MM.1S (cell line): ENCODE data around the gene XIST.

Experiments
- DNase-seq: peaks from one replicate; pipeline ENCODE4 v3.0.0-alpha.2; 2015
- H2AFZ ChIP-seq: fragments of 300-600 bp; sonication (generic); 2 replicates; pipeline ENCODE4 v1.6.0; 2016; ENCODE audit warnings: antibody characterized with exemption, low read length
- H3F3A ChIP-seq: fragments of 300-600 bp; sonication (generic); 2 replicates; pipeline ENCODE4 v1.6.1; 2016; ENCODE audit warnings: mild to moderate bottlenecking, antibody characterized with exemption, low read length, moderate library complexity, mixed read lengths; ENCODE audit not compliant: insufficient read depth
- H3K27ac ChIP-seq: fragments of 300-600 bp; sonication (generic); 2 replicates; pipeline ENCODE4 v1.5.1; 2016; ENCODE audit warnings: mild to moderate bottlenecking, low read length
- H3K27me3 ChIP-seq: fragments of 300-600 bp; sonication (generic); replicated peaks from 2 replicates; pipeline ENCODE4 v1.6.0; 2016; ENCODE audit warnings: low read length; ENCODE audit not compliant: insufficient read depth
- H3K36me3 ChIP-seq: fragments of 300-600 bp; sonication (generic); replicated peaks from 2 replicates; pipeline ENCODE4 v1.6.1; 2016; ENCODE audit warnings: mild to moderate bottlenecking, low read length, mixed read lengths; ENCODE audit not compliant: insufficient read depth
- H3K4me1 ChIP-seq: fragments of 300-600 bp; sonication (generic); 2 replicates; pipeline ENCODE4 v1.6.1; 2016; ENCODE audit warnings: low read length, mixed read lengths
- H3K4me2 ChIP-seq: fragments of 300-600 bp; sonication (generic); 2 replicates; pipeline ENCODE4 v1.6.0; 2016; ENCODE audit warnings: low read depth, low read length
- H3K4me3 ChIP-seq: fragments of 300-600 bp; sonication (generic); 2 replicates; pipeline ENCODE4 v1.5.1; 2016; ENCODE audit warnings: low read length, mixed read lengths
- H3K79me2 ChIP-seq: fragments of 300-600 bp; sonication (generic); 2 replicates; pipeline ENCODE4 v1.6.1; 2016; ENCODE audit warnings: mixed run types, low read length, mixed read lengths
- H3K9ac ChIP-seq: fragments of 300-600 bp; sonication (generic); 2 replicates; pipeline ENCODE4 v1.6.1; 2016; ENCODE audit warnings: low read length, mixed read lengths
- H3K9me2 ChIP-seq: fragments of 300-600 bp; sonication (generic); replicated peaks from 2 replicates; pipeline ENCODE4 v1.6.1; 2016; ENCODE audit warnings: mild to moderate bottlenecking, low read length, mixed read lengths; ENCODE audit not compliant: insufficient read depth
- H3K9me3 ChIP-seq: fragments of 300-600 bp; sonication (generic); replicated peaks from 2 replicates; pipeline ENCODE4 v1.6.1; 2016; ENCODE audit warnings: mild to moderate bottlenecking, low read length, mixed read lengths; ENCODE audit not compliant: insufficient read depth
- H4K20me1 ChIP-seq: fragments of 300-600 bp; sonication (generic); 2 replicates; pipeline ENCODE4 v1.6.1; 2016; ENCODE audit warnings: mild to moderate bottlenecking, low read length, moderate library complexity, mixed read lengths; ENCODE audit not compliant: insufficient read depth
- CTCF ChIP-seq: fragments of 300-600 bp; sonication (generic); IDR thresholded peaks from 2 replicates; pipeline ENCODE4 v1.5.1; 2016; ENCODE audit warnings: antibody characterized with exemption, low read length, mixed read lengths
- EZH2 ChIP-seq: fragments of 300-600 bp; sonication (generic); optimal IDR thresholded peaks from 2 replicates; pipeline ENCODE3; 2017; ENCODE audit warnings: low read depth, mild to moderate bottlenecking, antibody characterized with exemption, low read length, mixed read lengths
- EZH2phosphoT487 ChIP-seq: fragments of 300-600 bp; sonication (generic); IDR thresholded peaks from 2 replicates; pipeline ENCODE4 v1.6.1; 2018; ENCODE audit warnings: antibody characterized with exemption, low read length

XIST gene

GRCh38 chrX:73863852-73864251 is 11.3 kb upstream of the XIST start:
- Histone ChIP-seq H3K9me2 (no peaks in the 10 kb centered on the region), H3K4me2 (no peak overlapping the region), H3K36me3 (no peaks in the 10 kb centered on the region), H3K27me3 (no peaks in the 10 kb centered on the region), H3K27ac (no peak overlapping the region), H3K9me3 (no peaks in the 10 kb centered on the region), H3K4me3 (no peak overlapping the region), H3K9ac (no peak overlapping the region), H2AFZ (no peak overlapping the region), H3K4me1 (no peaks in the 10 kb centered on the region), H3K79me2 (no peaks in the 10 kb centered on the region), H4K20me1 (no peaks in the 10 kb centered on the region), H3F3A (no peaks in the 10 kb centered on the region)
- DNase-seq, result no peak
- TF ChIP-seq CTCF, result no peak

GRCh38 chrX:73863268-73863667 is 10.8 kb upstream of the XIST start:
- no peaks in the 10 kb centered on the region for H3K79me2 ChIP-seq
- H3F3A ChIP-seq, result no peaks in the 10 kb centered on the region
- H3K9ac ChIP-seq, result no peak overlapping the region
- H3K9me3 ChIP-seq, result no peaks in the 10 kb centered on the region
- no peak for DNase-seq
- no peaks in the 10 kb centered on the region for H3K9me2 ChIP-seq
- H3K4me3 ChIP-seq, result no peak overlapping the region
- no peaks in the 10 kb centered on the region for H3K36me3 ChIP-seq
- no peak overlapping the region for H3K4me2 ChIP-seq
- H3K4me1 ChIP-seq, result no peaks in the 10 kb centered on the region
- no peak overlapping the region for H2AFZ ChIP-seq
- no peaks in the 10 kb centered on the region for H3K27me3 ChIP-seq
- no peak for TF ChIP-seq EZH2phosphoT487
- no peaks in the 10 kb centered on the region for H4K20me1 ChIP-seq
- H3K27ac ChIP-seq, result no peak overlapping the region

- Histone ChIP-seq H3K4me1 (no peaks in the 10 kb centered on the region), H3K4me3 (no peak overlapping the region), H3K9ac (no peak overlapping the region), H3K9me2 (no peaks in the 10 kb centered on the region), H2AFZ (no peak overlapping the region), H4K20me1 (no peaks in the 10 kb centered on the region), H3K9me3 (no peaks in the 10 kb centered on the region), H3K79me2 (no peaks in the 10 kb centered on the region), H3K4me2 (no peak overlapping the region), H3F3A (no peaks in the 10 kb centered on the region), H3K27ac (no peak overlapping the region), H3K27me3 (no peaks in the 10 kb centered on the region), H3K36me3 (no peaks in the 10 kb centered on the region)
- no peak for DNase-seq
- TF ChIP-seq CTCF, result no peak
Observed at GRCh38 chrX:73859622-73860021, 7.1 kb upstream of the XIST start.

- DNase-seq, result peak; percentile 72
- Histone ChIP-seq H3K27ac (no peak overlapping the region), H3F3A (no peaks in the 10 kb centered on the region), H3K9me2 (no peaks in the 10 kb centered on the region), H4K20me1 (no peaks in the 10 kb centered on the region), H3K4me3 (no peak overlapping the region), H3K79me2 (peaks cover 17% of the 10 kb centered on the region), H3K9ac (no peak overlapping the region), H3K36me3 (no peaks in the 10 kb centered on the region), H3K4me2 (no peak overlapping the region), H3K9me3 (no peaks in the 10 kb centered on the region), H3K4me1 (no peaks in the 10 kb centered on the region), H2AFZ (no peak overlapping the region), H3K27me3 (no peaks in the 10 kb centered on the region)
- peak; percentile 76 for TF ChIP-seq CTCF
- no peak for TF ChIP-seq EZH2phosphoT487
- no peak for TF ChIP-seq EZH2
Observed at GRCh38 chrX:73855546-73855945, 3.0 kb upstream of the XIST start.
